Type B pancreatic cell (in vitro differentiated cells): ENCODE data around the gene NFIX. TPM values are rescaled to one million over a fixed set of nuclear protein-coding genes. Genes with fewer than 3 reads are reported as not detected.
A peak's percentile ranks its signal among the peaks of the same experiment; 100 is the strongest.

Source experiments
- DNase-seq: peaks from one replicate; pipeline ENCODE4 v3.0.0; 2021; ENCODE audit warnings: mixed read lengths; ENCODE audit not compliant: unreplicated experiment; ENCODE audit errors: extremely low spot score
- H3K27ac Mint-ChIP-seq: 2 replicates; pipeline ENCODE4 v1.8.0; 2021; ENCODE audit warnings: mild to moderate bottlenecking, mixed read lengths
- H3K27me3 Mint-ChIP-seq: 2 replicates; pipeline ENCODE4 v1.8.0; 2021; ENCODE audit warnings: mixed read lengths
- H3K36me3 Mint-ChIP-seq: 2 replicates; pipeline ENCODE4 v1.8.0; 2021; ENCODE audit warnings: mixed read lengths
- H3K4me1 Mint-ChIP-seq: one replicate; pipeline ENCODE4 v1.8.0; 2021; ENCODE audit warnings: mixed read lengths; ENCODE audit not compliant: unreplicated experiment
- H3K4me3 Mint-ChIP-seq: 2 replicates; pipeline ENCODE4 v1.8.0; 2021; ENCODE audit warnings: mild to moderate bottlenecking, mixed read lengths
- H3K9me3 Mint-ChIP-seq: 2 replicates; pipeline ENCODE4 v1.8.0; 2021; ENCODE audit warnings: mixed read lengths
- CTCF ChIP-seq: fragments of 200-600 bp; sonication (generic); conservative IDR thresholded peaks from 2 replicates; pipeline ENCODE4 v1.5.0; 2021; ENCODE audit warnings: antibody characterized with exemption, mild to moderate bottlenecking
- total RNA-seq: library from RNA; stranded (reverse); gene quantifications from 2 replicates; pipeline ENCODE4 v1.2.1, GENCODE V29; 2021; ENCODE audit warnings: low replicate concordance

NFIX gene
- total RNA-seq, 1 donor from 2014 or later, result 12.4 TPM

- Mint-ChIP-seq H3K9me3 (no peaks in the 10 kb centered on the region), H3K36me3 (no peaks in the 10 kb centered on the region), H3K4me1 (peaks cover 7% of the 10 kb centered on the region), H3K4me3 (no peak overlapping the region), H3K27me3 (peaks cover 90% of the 10 kb centered on the region), H3K27ac (no peak overlapping the region)
- TF ChIP-seq CTCF, result no peak
- DNase-seq, result no peak
These were observed 15.0 kb downstream of the NFIX start for GRCh38 chr19:13010038-13010991.

GRCh38 chr19:13010992-13011652 lies 15.8 kb downstream of the NFIX start:
- TF ChIP-seq CTCF, result no peak
- Mint-ChIP-seq H3K4me1 (peaks cover 11% of the 10 kb centered on the region), H3K36me3 (no peaks in the 10 kb centered on the region), H3K9me3 (no peaks in the 10 kb centered on the region), H3K27me3 (peaks cover 90% of the 10 kb centered on the region), H3K27ac (no peak overlapping the region), H3K4me3 (no peak overlapping the region)
- DNase-seq, result no peak

GRCh38 chr19:13011653-13012389 lies 16.5 kb downstream of the NFIX start:
- Mint-ChIP-seq H3K36me3 (no peaks in the 10 kb centered on the region), H3K4me1 (peaks cover 16% of the 10 kb centered on the region), H3K27ac (no peak overlapping the region), H3K27me3 (peaks cover 96% of the 10 kb centered on the region), H3K4me3 (no peak overlapping the region), H3K9me3 (no peaks in the 10 kb centered on the region)
- TF ChIP-seq CTCF, result no peak
- DNase-seq, result no peak

- no peak for TF ChIP-seq CTCF
- Mint-ChIP-seq H3K27me3 (peaks cover 97% of the 10 kb centered on the region), H3K4me3 (peak overlapping the region; percentile 61), H3K4me1 (peaks cover 19% of the 10 kb centered on the region), H3K27ac (no peak overlapping the region), H3K9me3 (no peaks in the 10 kb centered on the region), H3K36me3 (no peaks in the 10 kb centered on the region)
- no peak for DNase-seq
These were observed 17.1 kb downstream of the NFIX start for GRCh38 chr19:13012390-13012689.

GRCh38 chr19:13012690-13013608 lies 17.7 kb downstream of the NFIX start:
- H3K27me3 Mint-ChIP-seq, result peaks cover 97% of the 10 kb centered on the region
- H3K4me1 Mint-ChIP-seq, result peaks cover 25% of the 10 kb centered on the region
- H3K27ac Mint-ChIP-seq, result no peak overlapping the region
- no peaks in the 10 kb centered on the region for H3K9me3 Mint-ChIP-seq
- no peaks in the 10 kb centered on the region for H3K36me3 Mint-ChIP-seq
- peak overlapping the region; percentile 61 for H3K4me3 Mint-ChIP-seq
- no peak for TF ChIP-seq CTCF
- DNase-seq, result no peak
